ENCODE data around the gene RTN4.
"Not testable (repeated sequence)": the region's sequence is repeated elsewhere in the genome, so short reads cannot be mapped to it uniquely, and the experiment has no call there.

RTN4 gene

GRCh38 chr2:55050100-55050994, at the start of gene RTN4:
RTN4 (minus strand) TSS chr2:55050451; CDS start chr2:55050300, 151 bp downstream.
- peak; percentile 95 for DNase-seq (ENCODE audit: low read depth)

- no peak for DNase-seq (ENCODE audit: low read depth)
Observed at GRCh38 chr2:55099493-55099877, 49.2 kb upstream of the RTN4 start.

GRCh38 chr2:55097461-55098410, 47.5 kb upstream of the RTN4 start:
- DNase-seq (ENCODE audit: low read depth), result no peak

- DNase-seq (ENCODE audit: low read depth), result no peak
Observed at GRCh38 chr2:55097082-55097460, 46.8 kb upstream of the RTN4 start.

- no peak for DNase-seq (ENCODE audit: low read depth)
Observed at GRCh38 chr2:55096586-55096985, 46.3 kb upstream of the RTN4 start.

- DNase-seq (ENCODE audit: low read depth), result no peak
Observed at GRCh38 chr2:55093381-55093780, 43.1 kb upstream of the RTN4 start.

- no peak for DNase-seq (ENCODE audit: low read depth)
Observed at GRCh38 chr2:55092439-55092838, 42.2 kb upstream of the RTN4 start.

GRCh38 chr2:55091681-55092080, 41.4 kb upstream of the RTN4 start:
- DNase-seq (ENCODE audit: low read depth), result not testable (repeated sequence)

GRCh38 chr2:55090702-55091101, 40.5 kb upstream of the RTN4 start:
- DNase-seq (ENCODE audit: low read depth), result no peak

- DNase-seq (ENCODE audit: low read depth), result no peak
Observed at GRCh38 chr2:55089726-55090125, 39.5 kb upstream of the RTN4 start.

GRCh38 chr2:55088400-55088799, 38.1 kb upstream of the RTN4 start:
- DNase-seq (ENCODE audit: low read depth), result no peak

GRCh38 chr2:55087936-55088335, 37.7 kb upstream of the RTN4 start:
- no peak for DNase-seq (ENCODE audit: low read depth)

GRCh38 chr2:55087501-55087900, 37.2 kb upstream of the RTN4 start:
- no peak for DNase-seq (ENCODE audit: low read depth)

GRCh38 chr2:55085113-55086040, 35.1 kb upstream of the RTN4 start:
- no peak for DNase-seq (ENCODE audit: low read depth)

- DNase-seq (ENCODE audit: low read depth), result no peak
Observed at GRCh38 chr2:55084641-55085040, 34.4 kb upstream of the RTN4 start.

- no peak for DNase-seq (ENCODE audit: low read depth)
Observed at GRCh38 chr2:55080204-55080738, 30.0 kb upstream of the RTN4 start.

- no peak for DNase-seq (ENCODE audit: low read depth)
Observed at GRCh38 chr2:55078956-55079355, 28.7 kb upstream of the RTN4 start.

- no peak for DNase-seq (ENCODE audit: low read depth)
Observed at GRCh38 chr2:55076721-55077120, 26.5 kb upstream of the RTN4 start.

GRCh38 chr2:55076019-55076418, 25.8 kb upstream of the RTN4 start:
- DNase-seq (ENCODE audit: low read depth), result not testable (repeated sequence)

GRCh38 chr2:55073000-55073983, 23.0 kb upstream of the RTN4 start:
- DNase-seq (ENCODE audit: low read depth), result no peak

Measured in stimulated activated CD8-positive, alpha-beta memory T cell treated with anti-CD3 and anti-CD28 coated beads, Interleukin-15, amount 100 ng/mL, for 1 hour (primary cell).